Caco-2 (cell line): ENCODE measurements around the gene DYNLRB1. TPM values are rescaled to one million over a fixed set of nuclear protein-coding genes. Genes with fewer than 3 reads are reported as not detected.

Experiments used
- BruUV-seq: library from RNA; stranded (reverse); fragments of 400-500 nt; replicated peaks from 2 replicates; lab custom pipeline; 2021; lab: Mats Ljungman, UMichigan
- CTCF ChIA-PET: fragments of 300-600 bp; sonication (Branson Sonifier 250); formaldehyde crosslinking; loops from one replicate; lab custom pipeline; 2022; ENCODE audit warnings: antibody characterized with exemption; lab: Charles Lee
- POLR2A ChIA-PET: fragments of 300-600 bp; sonication (Branson Sonifier 250); formaldehyde crosslinking; loops from one replicate; lab custom pipeline; 2022; ENCODE audit warnings: antibody characterized with exemption; lab: Charles Lee
- DNase-seq, 2 experiments: peaks; one replicate each; pipeline versions ENCODE4 v3.0.0 to v3.0.0-alpha.2; 2020 to 2022
- H3K27me3 ChIP-seq: replicated peaks from 2 replicates; pipeline ENCODE4 v1.6.0; 2011; ENCODE audit warnings: low read length; ENCODE audit not compliant: control insufficient read depth, insufficient read depth
- H3K36me3 ChIP-seq: 2 replicates; pipeline ENCODE4 v1.5.1; 2011; ENCODE audit warnings: low read length; ENCODE audit not compliant: control insufficient read depth, insufficient read depth
- H3K4me1 ChIP-seq: fragments of 250-450 bp; sonication (Bioruptor Pico); 2 replicates; pipeline ENCODE4 v1.5.1; 2020; ENCODE audit warnings: mild to moderate bottlenecking
- H3K4me3 ChIP-seq: 2 replicates; pipeline ENCODE4 v1.5.1; 2011; ENCODE audit warnings: low read depth, mild to moderate bottlenecking, control low read depth, low read length
- H3K9me3 ChIP-seq: fragments of 250-450 bp; sonication (Bioruptor Pico); 2 replicates; pipeline ENCODE4 v1.5.1; 2020; ENCODE audit warnings: mild to moderate bottlenecking, moderate library complexity
- H3K27ac Mint-ChIP-seq: one replicate; pipeline ENCODE4 v1.8.0; 2022; ENCODE audit warnings: mixed read lengths; ENCODE audit not compliant: unreplicated experiment
- H3K27me3 Mint-ChIP-seq: one replicate; pipeline ENCODE4 v1.8.0; 2022; ENCODE audit warnings: mixed read lengths; ENCODE audit not compliant: insufficient read depth, unreplicated experiment
- H3K36me3 Mint-ChIP-seq: one replicate; pipeline ENCODE4 v1.8.0; 2022; ENCODE audit warnings: mild to moderate bottlenecking, mixed read lengths; ENCODE audit not compliant: insufficient read depth, unreplicated experiment
- H3K4me1 Mint-ChIP-seq: one replicate; pipeline ENCODE4 v1.8.0; 2022; ENCODE audit warnings: low read depth, mixed read lengths; ENCODE audit not compliant: unreplicated experiment
- H3K4me3 Mint-ChIP-seq: one replicate; pipeline ENCODE4 v1.8.0; 2022; ENCODE audit warnings: mild to moderate bottlenecking, moderate library complexity, mixed read lengths; ENCODE audit not compliant: unreplicated experiment
- H3K9me3 Mint-ChIP-seq: one replicate; pipeline ENCODE4 v1.8.0; 2022; ENCODE audit warnings: mixed read lengths; ENCODE audit not compliant: unreplicated experiment
- intact Hi-C: fragments of 100-400 bp; cut with micrococcal nuclease; formaldehyde crosslinking; loops from one replicate; pipeline ENCODE4 v1.10.0; 2022; ENCODE audit not compliant: unreplicated experiment
- total RNA-seq: library from RNA; stranded (reverse); gene quantifications from 2 replicates; pipeline ENCODE4 v1.2.3, GENCODE V29; 2022
- TF ChIP-seq, protein P1 (sequence below), 2 experiments: fragments of 200-600 bp in 1 of 2; IDR thresholded peaks; 1 replicate in 1 of 2; 2 replicates in 1 of 2; pipeline versions ENCODE4 v1.5.1 to v1.8.0; 2011 to 2022; ENCODE audit warnings: antibody characterized with exemption in 1 of 2, control low read depth in 1 of 2, inconsistent platforms in 1 of 2, low read depth in 1 of 2, low read length in 1 of 2, mild to moderate bottlenecking in 1 of 2, moderate library complexity in 1 of 2; ENCODE audit not compliant: insufficient read depth in 1 of 2, severe bottlenecking in 1 of 2, unreplicated experiment in 1 of 2

Gene DYNLRB1
- total RNA-seq, 1 experiment from 2014 or later = 359 TPM

DNA sequence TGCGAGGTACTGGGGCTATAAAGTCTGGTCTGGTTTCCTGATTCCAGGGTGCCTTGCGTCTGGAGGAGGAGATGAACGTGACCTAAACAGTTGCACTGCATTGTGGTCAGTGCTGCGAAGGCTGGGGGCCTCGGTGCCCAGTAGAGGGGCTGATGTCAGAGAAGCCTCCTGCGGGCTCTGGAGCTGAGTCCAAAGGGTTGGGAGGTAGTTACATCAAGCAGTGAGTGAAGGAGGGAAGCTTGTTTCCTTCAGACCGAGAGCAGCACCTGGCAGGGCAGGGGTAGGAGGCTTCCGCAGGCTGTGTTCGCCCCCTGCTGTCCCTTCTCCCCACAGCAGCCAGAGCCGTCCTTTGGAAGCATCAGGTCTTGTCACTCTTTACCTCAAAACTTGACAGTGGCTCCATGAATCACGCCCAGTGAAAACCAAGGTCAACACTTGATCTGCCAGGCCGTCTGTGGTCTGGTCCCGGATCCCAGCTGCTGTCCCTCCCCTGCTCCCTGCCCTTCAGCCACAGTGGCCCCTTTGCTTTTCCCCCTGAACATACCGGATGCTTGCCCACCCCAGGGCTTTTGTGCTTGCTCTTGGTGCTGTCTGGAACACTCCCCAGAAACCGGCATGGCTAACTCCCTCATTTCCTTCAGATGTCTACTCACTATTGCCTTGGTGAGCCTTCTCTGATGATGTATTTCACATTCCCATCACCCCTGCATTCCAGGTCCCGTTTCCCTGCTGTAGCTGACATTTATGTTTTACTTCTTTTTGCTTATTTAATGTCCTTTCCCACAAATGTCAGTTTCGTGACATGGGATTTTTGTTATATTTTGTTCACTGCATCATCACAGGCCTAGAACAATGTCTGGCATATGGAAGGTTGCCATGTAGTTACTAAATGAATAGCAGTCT, 7.0 kb downstream of the DYNLRB1 start:
- no peaks in the 10 kb centered on the region for H3K27me3 Mint-ChIP-seq
- no peaks in the 10 kb centered on the region for H3K9me3 Mint-ChIP-seq
- H3K27ac Mint-ChIP-seq = peak overlapping the region; percentile 25
- Histone ChIP-seq H3K9me3 (no peaks in the 10 kb centered on the region), H3K36me3 (peaks cover 10% of the 10 kb centered on the region), H3K4me1 (peaks cover 46% of the 10 kb centered on the region), H3K27me3 (no peaks in the 10 kb centered on the region), H3K4me3 (no peak overlapping the region)
- POLR2A ChIA-PET = interaction anchor here (0.6 to 1.5 kb wide), 4 partner anchors 160 to 212 kb away, joined by 4 to 7 read pairs (median 6); partner anchors contain the start of gene ITCH
- no TSS peak for BruUV-seq
- peaks cover 78% of the 10 kb centered on the region for H3K36me3 Mint-ChIP-seq
- TF ChIP-seq, protein P1, sequence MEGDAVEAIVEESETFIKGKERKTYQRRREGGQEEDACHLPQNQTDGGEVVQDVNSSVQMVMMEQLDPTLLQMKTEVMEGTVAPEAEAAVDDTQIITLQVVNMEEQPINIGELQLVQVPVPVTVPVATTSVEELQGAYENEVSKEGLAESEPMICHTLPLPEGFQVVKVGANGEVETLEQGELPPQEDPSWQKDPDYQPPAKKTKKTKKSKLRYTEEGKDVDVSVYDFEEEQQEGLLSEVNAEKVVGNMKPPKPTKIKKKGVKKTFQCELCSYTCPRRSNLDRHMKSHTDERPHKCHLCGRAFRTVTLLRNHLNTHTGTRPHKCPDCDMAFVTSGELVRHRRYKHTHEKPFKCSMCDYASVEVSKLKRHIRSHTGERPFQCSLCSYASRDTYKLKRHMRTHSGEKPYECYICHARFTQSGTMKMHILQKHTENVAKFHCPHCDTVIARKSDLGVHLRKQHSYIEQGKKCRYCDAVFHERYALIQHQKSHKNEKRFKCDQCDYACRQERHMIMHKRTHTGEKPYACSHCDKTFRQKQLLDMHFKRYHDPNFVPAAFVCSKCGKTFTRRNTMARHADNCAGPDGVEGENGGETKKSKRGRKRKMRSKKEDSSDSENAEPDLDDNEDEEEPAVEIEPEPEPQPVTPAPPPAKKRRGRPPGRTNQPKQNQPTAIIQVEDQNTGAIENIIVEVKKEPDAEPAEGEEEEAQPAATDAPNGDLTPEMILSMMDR (IDR thresholded peaks at IDR 0.05; ENCODE audit: insufficient read depth in 1 of 2, low read depth in 1 of 2, low read length in 1 of 2, severe bottlenecking in 1 of 2, unreplicated experiment in 1 of 2) = peak; percentile 96 to 99
- no peak overlapping the region for H3K4me3 Mint-ChIP-seq
- intact Hi-C loops = loop anchor here (1.0 kb wide), 4 partner anchors 50 to 333 kb away; no protein-coding TSS in a partner anchor
- peak; percentile 89 to 93 for DNase-seq
- CTCF ChIA-PET = interaction anchor here (0.5 to 3.8 kb wide), 30 partner anchors 9 to 332 kb away, joined by 3 to 130 read pairs (median 4); partner anchors contain the start of genes AHCY, ITCH and TP53INP2
- peaks cover 50% of the 10 kb centered on the region for H3K4me1 Mint-ChIP-seq

GRCh38 chr20:34524426-34524825, 8.2 kb downstream of the DYNLRB1 start:
- DNase-seq = peak in 1 of 2 experiments; percentile 32

More at GRCh38 chr20:34524426-34524825, 8.2 kb downstream of the DYNLRB1 start:
- Histone ChIP-seq H3K4me3 (no peak overlapping the region), H3K27me3 (no peaks in the 10 kb centered on the region), H3K36me3 (peaks cover 18% of the 10 kb centered on the region), H3K4me1 (peaks cover 46% of the 10 kb centered on the region), H3K9me3 (no peaks in the 10 kb centered on the region)
- H3K27ac Mint-ChIP-seq = peak overlapping the region; percentile 83
- H3K36me3 Mint-ChIP-seq = peaks cover 78% of the 10 kb centered on the region
- intact Hi-C loops = no loop called here
- no peaks in the 10 kb centered on the region for H3K27me3 Mint-ChIP-seq
- CTCF ChIA-PET = interaction anchor here (1.5 to 3.8 kb wide), 4 partner anchors 212 to 222 kb away, joined by 10 to 130 read pairs (median 16); partner anchors contain the start of gene AHCY
- H3K9me3 Mint-ChIP-seq = no peaks in the 10 kb centered on the region
- no TSS peak for BruUV-seq
- no peak overlapping the region for H3K4me3 Mint-ChIP-seq
- peaks cover 50% of the 10 kb centered on the region for H3K4me1 Mint-ChIP-seq
- POLR2A ChIA-PET = interaction anchor here (2.7 kb wide), 1 partner anchor 8 kb away, joined by 17 read pairs; the partner anchor contains the start of gene DYNLRB1
- TF ChIP-seq, protein P1 (IDR thresholded peaks at IDR 0.05; ENCODE audit: insufficient read depth in 1 of 2, low read depth in 1 of 2, low read length in 1 of 2, severe bottlenecking in 1 of 2, unreplicated experiment in 1 of 2) = no peak
